Measurements from ENCODE around the gene ARF5. TPM values are rescaled to one million over a fixed set of nuclear protein-coding genes. Genes with fewer than 3 reads are reported as not detected.

The ARF5 gene
- total RNA-seq, 1 experiment from 2014 or later = 172 TPM

DNA sequence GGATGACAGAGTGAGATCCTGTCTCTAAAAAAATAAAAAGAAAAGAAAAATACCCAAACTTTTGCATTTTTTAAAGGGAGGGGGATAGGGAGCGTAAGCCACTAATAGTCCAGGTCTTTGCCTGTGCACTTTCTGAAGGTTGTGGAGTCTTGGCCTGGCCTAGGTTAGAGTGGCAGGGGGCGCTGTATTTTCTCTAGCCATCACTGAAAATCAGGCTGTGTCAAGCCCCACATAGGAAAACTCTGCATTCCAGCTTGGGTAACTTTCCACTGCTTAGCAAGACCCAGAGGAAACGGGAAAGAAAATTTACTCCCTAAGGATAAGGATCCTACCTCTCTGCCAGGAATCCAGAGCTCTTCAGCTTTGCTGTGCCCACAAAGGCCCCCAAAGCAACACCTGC is 40.2 kb downstream of the ARF5 start:
- no peak overlapping the region for H3K4me3 Mint-ChIP-seq (ENCODE audit: unreplicated experiment)
- Histone ChIP-seq H3K4me3 (ENCODE audit: low read depth, low read length) (no peak overlapping the region), H3K4me1 (no peaks in the 10 kb centered on the region), H3K9me3 (no peaks in the 10 kb centered on the region), H3K27me3 (replicated peaks; ENCODE audit: control insufficient read depth, insufficient read depth, low read length) (no peaks in the 10 kb centered on the region), H3K36me3 (ENCODE audit: control insufficient read depth, insufficient read depth, low read length) (no peaks in the 10 kb centered on the region)
- peaks cover 8% of the 10 kb centered on the region for H3K27me3 Mint-ChIP-seq (ENCODE audit: insufficient read depth, unreplicated experiment)
- no peaks in the 10 kb centered on the region for H3K36me3 Mint-ChIP-seq (ENCODE audit: insufficient read depth, unreplicated experiment)
- DNase-seq = peak in 1 of 2 experiments; percentile 29
- no peak overlapping the region for H3K27ac Mint-ChIP-seq (ENCODE audit: unreplicated experiment)
- no peaks in the 10 kb centered on the region for H3K9me3 Mint-ChIP-seq (ENCODE audit: unreplicated experiment)
- TF ChIP-seq, protein P1, sequence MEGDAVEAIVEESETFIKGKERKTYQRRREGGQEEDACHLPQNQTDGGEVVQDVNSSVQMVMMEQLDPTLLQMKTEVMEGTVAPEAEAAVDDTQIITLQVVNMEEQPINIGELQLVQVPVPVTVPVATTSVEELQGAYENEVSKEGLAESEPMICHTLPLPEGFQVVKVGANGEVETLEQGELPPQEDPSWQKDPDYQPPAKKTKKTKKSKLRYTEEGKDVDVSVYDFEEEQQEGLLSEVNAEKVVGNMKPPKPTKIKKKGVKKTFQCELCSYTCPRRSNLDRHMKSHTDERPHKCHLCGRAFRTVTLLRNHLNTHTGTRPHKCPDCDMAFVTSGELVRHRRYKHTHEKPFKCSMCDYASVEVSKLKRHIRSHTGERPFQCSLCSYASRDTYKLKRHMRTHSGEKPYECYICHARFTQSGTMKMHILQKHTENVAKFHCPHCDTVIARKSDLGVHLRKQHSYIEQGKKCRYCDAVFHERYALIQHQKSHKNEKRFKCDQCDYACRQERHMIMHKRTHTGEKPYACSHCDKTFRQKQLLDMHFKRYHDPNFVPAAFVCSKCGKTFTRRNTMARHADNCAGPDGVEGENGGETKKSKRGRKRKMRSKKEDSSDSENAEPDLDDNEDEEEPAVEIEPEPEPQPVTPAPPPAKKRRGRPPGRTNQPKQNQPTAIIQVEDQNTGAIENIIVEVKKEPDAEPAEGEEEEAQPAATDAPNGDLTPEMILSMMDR (IDR thresholded peaks at IDR 0.05; ENCODE audit: insufficient read depth in 1 of 2, low read depth in 1 of 2, low read length in 1 of 2, severe bottlenecking in 1 of 2, unreplicated experiment in 1 of 2) = peak in 1 of 2 experiments; percentile 21
- ChIA-PET POLR2A (interaction anchor here (0.9 to 1.4 kb wide), 2 partner anchors 40 to 44 kb away, joined by 3 to 4 read pairs; partner anchors contain the start of genes ARF5 and GCC1), CTCF (interaction anchor here (0.8 to 1.0 kb wide), 2 partner anchors 114 to 123 kb away, joined by 3 to 4 read pairs; no protein-coding TSS in a partner anchor)
- no peaks in the 10 kb centered on the region for H3K4me1 Mint-ChIP-seq (ENCODE audit: low read depth, unreplicated experiment)
- intact Hi-C loops (cut with micrococcal nuclease; ENCODE audit: unreplicated experiment) = loop anchor here (2.0 kb wide), 3 partner anchors 22 to 124 kb away; no protein-coding TSS in a partner anchor
- BruUV-seq (replicated peaks) = no TSS peak

DNA sequence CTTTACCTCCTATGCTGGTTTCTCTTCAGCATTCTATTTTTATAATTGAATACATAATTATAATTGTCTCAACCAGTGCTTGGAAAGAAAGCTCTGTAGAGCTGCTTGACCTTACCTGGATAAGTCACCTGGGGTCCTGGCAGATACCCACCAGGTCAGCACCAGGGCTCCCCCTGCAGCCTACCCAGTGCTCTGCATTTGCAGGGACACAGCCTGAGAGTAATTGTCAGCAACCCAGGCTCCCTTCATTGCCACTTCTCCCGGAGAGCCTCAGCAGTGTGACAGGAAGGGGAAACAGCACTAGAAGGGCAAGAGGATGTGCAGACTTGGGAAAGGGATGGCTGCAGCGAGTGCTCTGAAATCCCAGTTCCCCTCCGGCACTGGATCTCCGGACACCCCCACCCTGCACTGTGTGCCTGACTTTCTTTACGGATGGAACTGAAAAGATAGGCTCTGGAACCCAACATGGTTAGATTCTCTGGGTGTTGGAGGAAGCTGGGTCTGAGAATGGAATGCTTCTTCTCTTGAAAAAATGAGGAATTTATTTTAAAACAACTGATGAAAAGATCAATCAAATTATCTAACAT is 41.1 kb downstream of the ARF5 start:
- ChIA-PET POLR2A (interaction anchor here (1.4 kb wide), 1 partner anchor 41 kb away, joined by 4 read pairs; the partner anchor contains the start of gene ARF5), CTCF (interaction anchor here (0.6 to 1.4 kb wide), 9 partner anchors 8 to 124 kb away, joined by 3 to 8 read pairs (median 3); partner anchors contain the start of gene ARF5)
- no peaks in the 10 kb centered on the region for H3K27me3 ChIP-seq (replicated peaks; ENCODE audit: control insufficient read depth, insufficient read depth, low read length)

DNA sequence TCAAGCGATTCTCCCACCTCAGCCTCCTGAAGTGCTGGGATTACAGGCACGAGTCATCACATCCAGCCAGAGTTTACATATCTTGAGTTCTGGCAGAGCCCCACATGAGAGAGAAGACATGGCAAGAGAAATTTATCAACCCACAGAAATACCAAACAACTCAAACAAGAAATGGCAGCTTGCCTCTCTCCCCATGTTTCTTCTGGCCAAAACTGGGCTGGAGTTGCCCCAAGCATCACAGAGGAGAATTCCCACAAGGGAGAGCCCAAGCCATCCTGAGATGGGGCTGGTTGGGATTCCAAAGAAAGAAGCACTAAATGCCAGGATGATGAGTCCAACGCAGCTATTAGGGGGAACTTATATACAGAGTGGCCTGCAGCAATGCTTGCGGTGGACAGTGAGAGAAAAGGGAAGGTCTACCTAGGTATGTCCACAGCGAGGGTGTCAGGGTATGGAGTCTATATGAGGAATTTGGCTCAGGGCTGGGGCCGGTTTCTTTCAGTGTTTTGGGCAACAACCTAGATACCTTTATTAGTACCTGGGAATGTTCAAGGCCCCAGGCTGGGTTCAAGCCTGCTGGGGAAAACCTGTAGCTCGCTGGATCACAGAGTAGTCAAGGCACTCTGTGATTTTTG is 44.2 kb downstream of the ARF5 start:
- Mint-ChIP-seq H3K4me1 (ENCODE audit: low read depth, unreplicated experiment) (peaks cover 10% of the 10 kb centered on the region), H3K4me3 (ENCODE audit: unreplicated experiment) (no peak overlapping the region), H3K27ac (ENCODE audit: unreplicated experiment) (no peak overlapping the region), H3K27me3 (ENCODE audit: insufficient read depth, unreplicated experiment) (peaks cover 5% of the 10 kb centered on the region), H3K36me3 (ENCODE audit: insufficient read depth, unreplicated experiment) (no peaks in the 10 kb centered on the region), H3K9me3 (ENCODE audit: unreplicated experiment) (no peaks in the 10 kb centered on the region)
- BruUV-seq (replicated peaks) = no TSS peak
- no peak for DNase-seq
- TF ChIP-seq, protein P1 (IDR thresholded peaks at IDR 0.05; ENCODE audit: insufficient read depth in 1 of 2, low read depth in 1 of 2, low read length in 1 of 2, severe bottlenecking in 1 of 2, unreplicated experiment in 1 of 2) = no peak
- intact Hi-C loops (cut with micrococcal nuclease; ENCODE audit: unreplicated experiment) = no loop called here
- Histone ChIP-seq H3K9me3 (no peaks in the 10 kb centered on the region), H3K4me1 (peaks cover 13% of the 10 kb centered on the region), H3K4me3 (ENCODE audit: low read depth, low read length) (no peak overlapping the region), H3K36me3 (ENCODE audit: control insufficient read depth, insufficient read depth, low read length) (no peaks in the 10 kb centered on the region), H3K27me3 (replicated peaks; ENCODE audit: control insufficient read depth, insufficient read depth, low read length) (no peaks in the 10 kb centered on the region)
- ChIA-PET POLR2A (no interaction called here), CTCF (no interaction called here)

More for the DNA sequence above, 41.1 kb downstream of the ARF5 start:
- Mint-ChIP-seq H3K4me3 (ENCODE audit: unreplicated experiment) (no peak overlapping the region), H3K36me3 (ENCODE audit: insufficient read depth, unreplicated experiment) (no peaks in the 10 kb centered on the region), H3K27ac (ENCODE audit: unreplicated experiment) (no peak overlapping the region), H3K9me3 (ENCODE audit: unreplicated experiment) (no peaks in the 10 kb centered on the region), H3K4me1 (ENCODE audit: low read depth, unreplicated experiment) (no peaks in the 10 kb centered on the region), H3K27me3 (ENCODE audit: insufficient read depth, unreplicated experiment) (peaks cover 8% of the 10 kb centered on the region)
- TF ChIP-seq, protein P1 (IDR thresholded peaks at IDR 0.05; ENCODE audit: insufficient read depth in 1 of 2, low read depth in 1 of 2, low read length in 1 of 2, severe bottlenecking in 1 of 2, unreplicated experiment in 1 of 2) = peak; percentile 68 to 82
- no peaks in the 10 kb centered on the region for H3K36me3 ChIP-seq (ENCODE audit: control insufficient read depth, insufficient read depth, low read length)
- no TSS peak for BruUV-seq (replicated peaks)
- peak; percentile 74 to 82 for DNase-seq
- no peak overlapping the region for H3K4me3 ChIP-seq (ENCODE audit: low read depth, low read length)
- no peaks in the 10 kb centered on the region for H3K4me1 ChIP-seq
- H3K9me3 ChIP-seq = no peaks in the 10 kb centered on the region
- intact Hi-C loops (cut with micrococcal nuclease; ENCODE audit: unreplicated experiment) = loop anchor here (1.0 to 2.0 kb wide), 4 partner anchors 21 to 125 kb away; partner anchors contain the start of gene ARF5

Data from Caco-2 (cell line).